IMR-90 (cell line): Measurements from ENCODE around the gene CHDH. TPM values are rescaled to one million over a fixed set of nuclear protein-coding genes. Genes with fewer than 3 reads are reported as not detected.

Experiments used
- ATAC-seq: fragments of 200-7000 bp; cut with Tn5 transposase; 2 replicates; pipeline ENCODE4 v1.9.1; 2020; ENCODE audit warnings: low read depth, mild to moderate bottlenecking, moderate library complexity
- BruUV-seq: library from RNA; stranded (reverse); fragments of 400-500 nt; replicated peaks from 2 replicates; lab custom pipeline; 2021; lab: Mats Ljungman, UMichigan
- CTCF ChIA-PET: fragments of 300-600 bp; formaldehyde crosslinking; extraction: SDS; loops from one replicate; lab custom pipeline; 2021; ENCODE audit warnings: antibody characterized with exemption; lab: Yijun Ruan, JAX
- POLR2A ChIA-PET: fragments of 300-600 bp; sonication (Branson Sonifier 250); formaldehyde crosslinking; loops from one replicate; lab custom pipeline; 2022; ENCODE audit warnings: antibody characterized with exemption; ENCODE audit not compliant: unreplicated experiment; lab: Charles Lee
- DNase-seq: peaks from one replicate; pipeline ENCODE4 v3.0.0; 2013
- H2AFZ ChIP-seq: replicated peaks from 2 replicates; pipeline ENCODE3; 2013; ENCODE audit warnings: low read length, mild to moderate bottlenecking; ENCODE audit not compliant: poor library complexity
- H2AK5ac ChIP-seq: 2 replicates; pipeline ENCODE4 v1.6.1; 2013; ENCODE audit warnings: low read depth, low read length, inconsistent platforms
- H2AK9ac ChIP-seq: replicated peaks from 2 replicates; pipeline ENCODE3; 2013; ENCODE audit warnings: mild to moderate bottlenecking, low read depth, low read length, moderate library complexity; ENCODE audit not compliant: poor library complexity
- H2BK120ac ChIP-seq: 2 replicates; pipeline ENCODE4 v1.6.1; 2013; ENCODE audit warnings: low read depth, low read length, inconsistent platforms
- H2BK15ac ChIP-seq: 3 replicates; pipeline ENCODE4 v1.6.1; 2013; ENCODE audit warnings: low read depth, low read length, inconsistent platforms
- H2BK20ac ChIP-seq: 2 replicates; pipeline ENCODE4 v1.6.1; 2013; ENCODE audit warnings: low read depth, mild to moderate bottlenecking, inconsistent platforms, low read length, moderate library complexity
- H2BK5ac ChIP-seq: 2 replicates; pipeline ENCODE4 v1.6.1; 2013; ENCODE audit warnings: mild to moderate bottlenecking, low read depth, low read length, inconsistent platforms; ENCODE audit not compliant: poor library complexity, severe bottlenecking
- H3K14ac ChIP-seq: replicated peaks from 2 replicates; pipeline ENCODE4 v1.6.1; 2013; ENCODE audit warnings: low read depth, low read length, inconsistent platforms
- H3K18ac ChIP-seq: 2 replicates; pipeline ENCODE4 v1.6.1; 2013; ENCODE audit warnings: low read depth, low read length, control low read depth
- H3K23ac ChIP-seq: 2 replicates; pipeline ENCODE4 v1.6.1; 2013; ENCODE audit warnings: low read depth, low read length, inconsistent platforms
- H3K27ac ChIP-seq: 2 replicates; pipeline ENCODE4 v1.5.1; 2013; ENCODE audit warnings: mild to moderate bottlenecking, control low read depth, low read length; ENCODE audit not compliant: insufficient read depth
- H3K27me3 ChIP-seq: 2 replicates; pipeline ENCODE4 v1.6.1; 2013; ENCODE audit warnings: low read length; ENCODE audit not compliant: control insufficient read depth, insufficient read depth
- H3K36me3 ChIP-seq: 2 replicates; pipeline ENCODE4 v1.6.1; 2013; ENCODE audit warnings: low read length, mixed read lengths; ENCODE audit not compliant: control insufficient read depth, insufficient read depth
- H3K4ac ChIP-seq: 2 replicates; pipeline ENCODE4 v1.6.1; 2013; ENCODE audit warnings: low read depth, low read length, inconsistent platforms
- H3K4me1 ChIP-seq: 2 replicates; pipeline ENCODE4 v1.6.1; 2013; ENCODE audit warnings: low read length, mixed read lengths; ENCODE audit not compliant: control insufficient read depth, insufficient read depth
- H3K4me2 ChIP-seq: 2 replicates; pipeline ENCODE4 v1.6.1; 2013; ENCODE audit warnings: low read depth, mild to moderate bottlenecking, control low read depth, low read length, moderate library complexity
- H3K4me3 ChIP-seq: 2 replicates; pipeline ENCODE4 v1.5.1; 2013; ENCODE audit warnings: low read depth, mild to moderate bottlenecking, control low read depth, low read length, moderate library complexity; ENCODE audit not compliant: insufficient read depth
- H3K56ac ChIP-seq: 2 replicates; pipeline ENCODE4 v1.6.1; 2013; ENCODE audit warnings: low read length, inconsistent platforms; ENCODE audit not compliant: insufficient read depth; ENCODE audit errors: extremely low read depth
- H3K79me1 ChIP-seq, 2 experiments: 2 replicates each; pipeline ENCODE4 v1.6.1; 2013; ENCODE audit warnings: low read length in 2 of 2, inconsistent platforms in 1 of 2, low read depth in 1 of 2
- H3K9ac ChIP-seq: 2 replicates; pipeline ENCODE4 v1.6.1; 2013; ENCODE audit warnings: low read depth, low read length, control low read depth
- H3K9me1 ChIP-seq: 2 replicates; pipeline ENCODE4 v1.6.1; 2013; ENCODE audit warnings: low read length, inconsistent platforms; ENCODE audit not compliant: insufficient read depth
- H3K9me3 ChIP-seq: 2 replicates; pipeline ENCODE4 v1.6.1; 2013; ENCODE audit warnings: low read length; ENCODE audit not compliant: control insufficient read depth, insufficient read depth
- H4K20me1 ChIP-seq: 2 replicates; pipeline ENCODE4 v1.6.1; 2013; ENCODE audit warnings: low read length, inconsistent platforms; ENCODE audit not compliant: insufficient read depth
- H4K5ac ChIP-seq: 2 replicates; pipeline ENCODE4 v1.6.1; 2013; ENCODE audit warnings: mild to moderate bottlenecking, low read depth, low read length, control low read depth
- H4K8ac ChIP-seq, 2 experiments: 2 replicates each; pipeline ENCODE4 v1.6.1; 2013; ENCODE audit warnings: low read depth in 2 of 2, low read length in 2 of 2, control low read depth in 1 of 2, inconsistent platforms in 1 of 2
- H4K91ac ChIP-seq: 2 replicates; pipeline ENCODE4 v1.6.1; 2013; ENCODE audit warnings: low read depth, low read length, inconsistent platforms; ENCODE audit not compliant: insufficient read depth
- BHLHE40 ChIP-seq: fragments of 150-350 bp; IDR thresholded peaks from 2 replicates; pipeline ENCODE4 v1.6.1; 2016; ENCODE audit warnings: mild to moderate bottlenecking, low read depth, low read length
- CEBPB ChIP-seq: IDR thresholded peaks from 2 replicates; pipeline ENCODE4 v1.6.1; 2012; ENCODE audit warnings: low read depth, low read length, improper control_type of control experiment
- CHD1 ChIP-seq: IDR thresholded peaks from 2 replicates; pipeline ENCODE4 v1.6.1; 2012; ENCODE audit warnings: low read depth, low read length, improper control_type of control experiment
- FOS ChIP-seq: fragments of 150-350 bp; IDR thresholded peaks from 2 replicates; pipeline ENCODE4 v1.6.1; 2016; ENCODE audit warnings: low read depth, low read length
- MAFK ChIP-seq: IDR thresholded peaks from 2 replicates; pipeline ENCODE4 v1.6.1; 2012; ENCODE audit warnings: low read depth, low read length, improper control_type of control experiment
- MAZ ChIP-seq: IDR thresholded peaks from 2 replicates; pipeline ENCODE4 v1.6.1; 2012; ENCODE audit warnings: low read depth, mild to moderate bottlenecking, low read length, improper control_type of control experiment, moderate library complexity, borderline replicate concordance
- MXI1 ChIP-seq: IDR thresholded peaks from 2 replicates; pipeline ENCODE4 v1.6.1; 2012; ENCODE audit warnings: low read depth, mild to moderate bottlenecking, low read length, moderate library complexity, borderline replicate concordance
- NFE2L2 ChIP-seq: fragments of 150-350 bp; IDR thresholded peaks from 2 replicates; pipeline ENCODE4 v1.6.1; 2016; ENCODE audit warnings: low read depth, mild to moderate bottlenecking, low read length
- POLR2A ChIP-seq: IDR thresholded peaks from 2 replicates; pipeline ENCODE4 v1.6.1; 2012; ENCODE audit warnings: mild to moderate bottlenecking, low read depth, low read length
- RAD21 ChIP-seq: IDR thresholded peaks from 2 replicates; pipeline ENCODE4 v1.6.1; 2012; ENCODE audit warnings: low read length, improper control_type of control experiment
- RCOR1 ChIP-seq: IDR thresholded peaks from 2 replicates; pipeline ENCODE4 v1.6.1; 2012; ENCODE audit warnings: mild to moderate bottlenecking, low read length, improper control_type of control experiment; ENCODE audit not compliant: insufficient replicate concordance
- RFX5 ChIP-seq: IDR thresholded peaks from 2 replicates; pipeline ENCODE4 v1.8.0; 2012; ENCODE audit warnings: low read depth, mild to moderate bottlenecking, low read length, moderate library complexity
- SMC3 ChIP-seq: fragments of 150-350 bp; IDR thresholded peaks from 2 replicates; pipeline ENCODE4 v1.6.1; 2016; ENCODE audit warnings: low read depth, mild to moderate bottlenecking, antibody characterized with exemption, low read length, moderate library complexity
- WGBS, 2 experiments: methylation state at CpG; one replicate each; pipeline versions ENCODE4 v1.1.5 to v1.1.7; 2013; ENCODE audit warnings: missing lambda C conversion rate in 2 of 2; ENCODE audit not compliant: insufficient read length in 1 of 2; ENCODE audit errors: extremely low coverage in 2 of 2; 5-methylcytosine and 5-hydroxymethylcytosine counted together
- dilution Hi-C: fragments of 300-500 bp; cut with HindIII; formaldehyde crosslinking; loops from one replicate; pipeline ENCODE4 v1.14.3; 2018; ENCODE audit warnings: low sequenced_read_pairs; ENCODE audit not compliant: unreplicated experiment
- in situ Hi-C: fragments of 300-500 bp; cut with MboI; formaldehyde crosslinking; loops from 3 replicates; pipeline ENCODE4 v1.14.3; 2019; ENCODE audit warnings: low sequenced_read_pairs, inconsistent platforms, mixed read lengths
- intact Hi-C: fragments of 100-400 bp; cut with micrococcal nuclease; formaldehyde crosslinking; loops from 2 replicates; pipeline ENCODE4 v1.10.0; 2022
- polyA plus RNA-seq, 3 experiments: library from polyadenylated mRNA; depleted of rRNA; stranded (reverse); fragments of >200 nt; gene quantifications; 2 replicates each; pipeline ENCODE4 v1.2.3, GENCODE V29; 2012; ENCODE audit warnings: low replicate concordance in 1 of 3
- total RNA-seq: library from RNA; depleted of rRNA; stranded (reverse); fragments of >200 nt; gene quantifications from 2 replicates; pipeline ENCODE4 v1.2.3, GENCODE V29; 2012
- TF ChIP-seq, protein P1 (sequence below): fragments of 150-350 bp; IDR thresholded peaks from 2 replicates; pipeline ENCODE4 v1.6.1; 2016; ENCODE audit warnings: low read depth, mild to moderate bottlenecking, low read length, moderate library complexity, borderline replicate concordance
- TF ChIP-seq, protein P2 (sequence below): fragments of 150-350 bp; IDR thresholded peaks from 2 replicates; pipeline ENCODE4 v1.6.1; 2017; ENCODE audit warnings: mild to moderate bottlenecking, antibody characterized with exemption, low read length, low read depth
- TF ChIP-seq, protein P3 (sequence below): conservative IDR thresholded peaks from 2 replicates; pipeline ENCODE4 v1.5.1; 2012; ENCODE audit warnings: mild to moderate bottlenecking, low read depth, low read length, improper control_type of control experiment

The CHDH gene
- total and polyA plus RNA-seq, 2 of the 4 experiments (the other 2 are of a cell fraction) = under 0.01 to 0.19 TPM

DNA sequence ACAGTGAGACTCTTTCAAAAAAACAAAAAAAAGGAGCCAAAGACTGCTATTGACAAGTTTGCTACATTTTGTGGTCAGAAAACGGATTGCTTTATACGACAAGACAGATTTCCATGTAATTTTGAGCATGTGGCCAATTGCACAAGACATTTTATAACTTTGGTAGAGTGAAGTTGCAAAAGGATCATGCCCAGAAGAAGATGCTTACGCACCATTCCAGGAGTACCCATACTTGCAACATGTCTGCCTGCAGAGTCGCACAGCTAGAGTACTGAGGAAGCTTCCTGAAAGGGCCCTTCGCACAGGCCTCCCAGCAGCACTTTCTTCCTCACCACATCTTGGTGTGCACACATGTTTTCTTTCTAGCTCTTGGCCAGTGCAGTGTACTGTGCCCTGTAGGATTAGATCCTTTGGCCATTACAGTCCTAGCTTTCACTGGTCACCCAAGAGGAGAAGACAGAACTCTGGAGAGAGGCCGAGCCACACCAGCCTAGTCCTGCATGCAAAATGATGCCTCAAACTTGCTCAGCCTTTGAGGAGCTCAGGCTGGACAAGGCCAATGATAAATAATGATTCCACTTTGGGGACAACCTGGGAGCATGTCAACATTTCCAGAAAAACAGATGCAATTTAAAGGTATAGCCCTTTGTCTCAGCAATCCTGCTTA lies 11.7 kb downstream of the CHDH start:
- no peaks in the 10 kb centered on the region for H3K9me3 ChIP-seq
- BruUV-seq = no TSS peak
- H3K9me1 ChIP-seq = no peaks in the 10 kb centered on the region
- no peak overlapping the region for H2AK9ac ChIP-seq
- DNase-seq (no peak), ATAC-seq (no peak)
- intact Hi-C loops (no loop called here), in situ Hi-C loops (no loop called here), dilution Hi-C loops (no loop called here)
- no peak overlapping the region for H3K56ac ChIP-seq
- no peak overlapping the region for H3K27ac ChIP-seq
- CTCF ChIA-PET = no interaction called here
- H2AK5ac ChIP-seq = no peak overlapping the region
- H3K9ac ChIP-seq = no peak overlapping the region
- no peaks in the 10 kb centered on the region for H3K4me1 ChIP-seq
- H2BK5ac ChIP-seq = no peak overlapping the region
- H3K4me3 ChIP-seq = no peak overlapping the region
- 78% methylated on average over 4 of the region's 6 CpGs; no CpG with 5 or more reads in 1 of the 2 experiments for WGBS, 2 experiments
- no peaks in the 10 kb centered on the region for H3K36me3 ChIP-seq
- no peak overlapping the region for H2BK120ac ChIP-seq
- no peak overlapping the region for H2AFZ ChIP-seq
- H3K23ac ChIP-seq = no peak overlapping the region
- H3K4me2 ChIP-seq = no peak overlapping the region
- H4K8ac ChIP-seq = no peak overlapping the region
- no peak overlapping the region for H4K91ac ChIP-seq
- H4K5ac ChIP-seq = no peak overlapping the region
- no peaks in the 10 kb centered on the region; the same call in 1 of the 2 replicates for H3K27me3 ChIP-seq
- H2BK15ac ChIP-seq = no peak overlapping the region
- no peaks in the 10 kb centered on the region for H4K20me1 ChIP-seq
- POLR2A ChIA-PET = no interaction called here
- H3K79me1 ChIP-seq = no peaks in the 10 kb centered on the region
- no peak overlapping the region for H3K18ac ChIP-seq
- H2BK20ac ChIP-seq = no peak overlapping the region
- H3K14ac ChIP-seq = no peak overlapping the region
- no peak for TF ChIP-seq POLR2A
- no peak for TF ChIP-seq RFX5
- TF ChIP-seq MXI1 = no peak
- no peak for TF ChIP-seq MAFK
- TF ChIP-seq FOS = no peak
- no peak for TF ChIP-seq CEBPB
- TF ChIP-seq MAZ = no peak
- TF ChIP-seq NFE2L2 = no peak
- no peak for TF ChIP-seq SMC3
- no peak for TF ChIP-seq RCOR1
- TF ChIP-seq, protein P1, sequence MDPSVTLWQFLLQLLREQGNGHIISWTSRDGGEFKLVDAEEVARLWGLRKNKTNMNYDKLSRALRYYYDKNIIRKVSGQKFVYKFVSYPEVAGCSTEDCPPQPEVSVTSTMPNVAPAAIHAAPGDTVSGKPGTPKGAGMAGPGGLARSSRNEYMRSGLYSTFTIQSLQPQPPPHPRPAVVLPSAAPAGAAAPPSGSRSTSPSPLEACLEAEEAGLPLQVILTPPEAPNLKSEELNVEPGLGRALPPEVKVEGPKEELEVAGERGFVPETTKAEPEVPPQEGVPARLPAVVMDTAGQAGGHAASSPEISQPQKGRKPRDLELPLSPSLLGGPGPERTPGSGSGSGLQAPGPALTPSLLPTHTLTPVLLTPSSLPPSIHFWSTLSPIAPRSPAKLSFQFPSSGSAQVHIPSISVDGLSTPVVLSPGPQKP = no peak
- no peak for TF ChIP-seq BHLHE40
- TF ChIP-seq, protein P2, sequence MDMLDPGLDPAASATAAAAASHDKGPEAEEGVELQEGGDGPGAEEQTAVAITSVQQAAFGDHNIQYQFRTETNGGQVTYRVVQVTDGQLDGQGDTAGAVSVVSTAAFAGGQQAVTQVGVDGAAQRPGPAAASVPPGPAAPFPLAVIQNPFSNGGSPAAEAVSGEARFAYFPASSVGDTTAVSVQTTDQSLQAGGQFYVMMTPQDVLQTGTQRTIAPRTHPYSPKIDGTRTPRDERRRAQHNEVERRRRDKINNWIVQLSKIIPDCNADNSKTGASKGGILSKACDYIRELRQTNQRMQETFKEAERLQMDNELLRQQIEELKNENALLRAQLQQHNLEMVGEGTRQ = no peak
- TF ChIP-seq, protein P3, sequence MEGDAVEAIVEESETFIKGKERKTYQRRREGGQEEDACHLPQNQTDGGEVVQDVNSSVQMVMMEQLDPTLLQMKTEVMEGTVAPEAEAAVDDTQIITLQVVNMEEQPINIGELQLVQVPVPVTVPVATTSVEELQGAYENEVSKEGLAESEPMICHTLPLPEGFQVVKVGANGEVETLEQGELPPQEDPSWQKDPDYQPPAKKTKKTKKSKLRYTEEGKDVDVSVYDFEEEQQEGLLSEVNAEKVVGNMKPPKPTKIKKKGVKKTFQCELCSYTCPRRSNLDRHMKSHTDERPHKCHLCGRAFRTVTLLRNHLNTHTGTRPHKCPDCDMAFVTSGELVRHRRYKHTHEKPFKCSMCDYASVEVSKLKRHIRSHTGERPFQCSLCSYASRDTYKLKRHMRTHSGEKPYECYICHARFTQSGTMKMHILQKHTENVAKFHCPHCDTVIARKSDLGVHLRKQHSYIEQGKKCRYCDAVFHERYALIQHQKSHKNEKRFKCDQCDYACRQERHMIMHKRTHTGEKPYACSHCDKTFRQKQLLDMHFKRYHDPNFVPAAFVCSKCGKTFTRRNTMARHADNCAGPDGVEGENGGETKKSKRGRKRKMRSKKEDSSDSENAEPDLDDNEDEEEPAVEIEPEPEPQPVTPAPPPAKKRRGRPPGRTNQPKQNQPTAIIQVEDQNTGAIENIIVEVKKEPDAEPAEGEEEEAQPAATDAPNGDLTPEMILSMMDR = no peak
- no peak for TF ChIP-seq RAD21
- no peak for TF ChIP-seq CHD1
- H3K4ac ChIP-seq = no peak overlapping the region
